Choroid plexus epithelial cell (primary cell): ENCODE data around the gene ERICH6B.

Source experiments
- DNase-seq: peaks from one replicate; pipeline ENCODE4 v3.0.0-alpha.2; 2010; ENCODE audit warnings: low read depth
- H3K4me3 ChIP-seq: 2 replicates; pipeline ENCODE4 v1.5.1; 2011; ENCODE audit warnings: low read depth, mild to moderate bottlenecking, control low read depth, low read length, moderate library complexity
- TF ChIP-seq, protein P1 (sequence below): conservative IDR thresholded peaks from 2 replicates; pipeline ENCODE4 v1.5.1; 2011; ENCODE audit warnings: low read depth, mild to moderate bottlenecking, control low read depth, inconsistent platforms, low read length, moderate library complexity

The ERICH6B gene

DNA sequence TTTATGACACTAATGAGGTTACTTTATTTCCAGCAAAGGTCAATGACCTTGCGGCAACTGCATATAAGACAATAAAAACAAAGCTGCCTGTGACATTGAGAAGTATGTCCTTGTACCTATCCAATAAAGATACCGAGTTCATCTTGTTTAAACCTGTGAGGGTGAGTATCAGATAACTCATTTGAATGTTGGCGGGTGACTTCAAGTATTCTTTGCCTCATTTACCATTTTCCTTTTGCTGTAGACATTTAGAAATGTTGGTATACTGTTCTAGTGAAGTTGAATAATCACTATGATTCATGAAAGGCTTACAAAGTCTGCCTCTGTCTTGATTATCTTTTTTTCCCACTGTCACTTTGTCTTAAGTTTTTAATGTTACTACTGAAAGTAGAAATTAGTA, 85.8 kb downstream of the ERICH6B start:
- DNase-seq: no peak
- TF ChIP-seq, protein P1, sequence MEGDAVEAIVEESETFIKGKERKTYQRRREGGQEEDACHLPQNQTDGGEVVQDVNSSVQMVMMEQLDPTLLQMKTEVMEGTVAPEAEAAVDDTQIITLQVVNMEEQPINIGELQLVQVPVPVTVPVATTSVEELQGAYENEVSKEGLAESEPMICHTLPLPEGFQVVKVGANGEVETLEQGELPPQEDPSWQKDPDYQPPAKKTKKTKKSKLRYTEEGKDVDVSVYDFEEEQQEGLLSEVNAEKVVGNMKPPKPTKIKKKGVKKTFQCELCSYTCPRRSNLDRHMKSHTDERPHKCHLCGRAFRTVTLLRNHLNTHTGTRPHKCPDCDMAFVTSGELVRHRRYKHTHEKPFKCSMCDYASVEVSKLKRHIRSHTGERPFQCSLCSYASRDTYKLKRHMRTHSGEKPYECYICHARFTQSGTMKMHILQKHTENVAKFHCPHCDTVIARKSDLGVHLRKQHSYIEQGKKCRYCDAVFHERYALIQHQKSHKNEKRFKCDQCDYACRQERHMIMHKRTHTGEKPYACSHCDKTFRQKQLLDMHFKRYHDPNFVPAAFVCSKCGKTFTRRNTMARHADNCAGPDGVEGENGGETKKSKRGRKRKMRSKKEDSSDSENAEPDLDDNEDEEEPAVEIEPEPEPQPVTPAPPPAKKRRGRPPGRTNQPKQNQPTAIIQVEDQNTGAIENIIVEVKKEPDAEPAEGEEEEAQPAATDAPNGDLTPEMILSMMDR: no peak
- no peak overlapping the region for H3K4me3 ChIP-seq

DNA sequence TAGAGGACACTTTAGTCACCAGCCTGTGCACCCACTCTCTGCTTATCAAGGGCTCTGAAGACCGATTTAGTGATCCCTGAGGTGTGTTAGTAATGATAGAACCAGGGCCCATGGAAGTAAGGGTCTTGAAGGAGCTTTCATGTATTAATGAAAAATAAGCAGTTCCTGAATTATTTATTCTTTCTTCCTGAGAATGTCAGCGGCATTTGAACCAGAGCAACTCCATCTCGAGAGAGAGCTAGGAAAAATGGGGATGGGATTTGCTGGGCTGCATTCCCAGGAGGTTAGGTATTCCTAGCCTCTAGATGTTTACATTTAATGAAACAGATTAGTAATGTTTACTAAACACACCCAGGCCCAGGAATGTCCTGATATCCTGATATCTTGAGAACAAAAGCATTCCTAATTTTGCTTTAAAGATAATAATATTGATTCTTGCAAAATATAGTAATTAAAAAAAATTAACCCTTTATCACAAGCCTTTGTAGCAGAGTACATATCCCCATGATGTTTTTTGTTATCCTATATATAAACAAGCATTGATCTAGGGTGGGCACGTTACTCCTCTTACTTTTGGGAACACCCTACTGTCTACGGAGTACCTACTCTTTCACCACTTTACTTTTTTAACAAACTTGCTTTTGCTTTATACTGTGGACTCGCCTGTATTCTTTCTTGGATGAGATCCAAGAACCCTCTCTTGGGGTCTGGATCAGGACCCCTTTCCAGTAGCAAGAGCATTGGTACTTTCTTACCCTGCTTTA, 87.7 kb downstream of the ERICH6B start:
- peak; percentile 13 for DNase-seq
- no peak overlapping the region for H3K4me3 ChIP-seq
- TF ChIP-seq, protein P1: no peak

DNA sequence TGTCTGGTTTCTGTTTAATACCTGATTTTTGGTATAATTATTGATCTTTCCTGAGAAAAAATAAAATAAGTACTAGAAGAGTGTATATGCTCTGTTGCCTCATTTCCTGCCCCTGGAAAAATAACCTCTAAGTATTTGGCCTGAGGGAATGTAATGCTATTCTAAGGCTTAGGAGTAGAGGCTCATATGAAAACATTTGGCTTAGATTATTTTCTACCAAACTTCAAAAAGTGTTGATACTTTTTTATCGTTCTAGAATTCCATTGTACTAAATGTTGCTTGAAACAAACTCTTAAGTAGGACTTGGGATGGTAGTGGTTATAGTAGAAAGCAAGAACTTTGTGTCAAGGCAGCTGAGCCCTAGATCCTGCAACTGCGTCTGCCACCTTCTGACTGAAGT, 93.0 kb downstream of the ERICH6B start:
- TF ChIP-seq, protein P1: peak; percentile 9
- H3K4me3 ChIP-seq: no peak overlapping the region
- DNase-seq: peak; percentile 28

DNA sequence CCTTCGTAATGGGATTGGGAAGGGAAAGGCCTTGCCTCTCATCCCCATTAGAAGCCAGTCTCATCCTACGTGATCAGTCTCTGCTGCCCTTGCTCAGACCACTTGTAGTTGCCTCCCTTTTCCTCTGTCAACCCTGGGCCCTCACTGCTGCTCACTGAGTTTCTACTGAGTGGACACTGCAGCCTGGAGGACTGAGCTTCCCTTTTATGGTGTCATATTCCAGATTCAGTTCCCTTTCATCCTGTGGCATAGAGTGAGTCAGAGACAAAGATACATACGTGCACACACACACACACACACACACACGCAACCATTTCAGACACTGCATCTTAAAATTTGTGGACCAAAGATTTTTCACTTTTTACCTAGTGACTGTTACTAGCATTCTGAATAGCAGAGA, 94.2 kb downstream of the ERICH6B start:
- no peak overlapping the region for H3K4me3 ChIP-seq
- TF ChIP-seq, protein P1: no peak
- DNase-seq: peak; percentile 81

DNA sequence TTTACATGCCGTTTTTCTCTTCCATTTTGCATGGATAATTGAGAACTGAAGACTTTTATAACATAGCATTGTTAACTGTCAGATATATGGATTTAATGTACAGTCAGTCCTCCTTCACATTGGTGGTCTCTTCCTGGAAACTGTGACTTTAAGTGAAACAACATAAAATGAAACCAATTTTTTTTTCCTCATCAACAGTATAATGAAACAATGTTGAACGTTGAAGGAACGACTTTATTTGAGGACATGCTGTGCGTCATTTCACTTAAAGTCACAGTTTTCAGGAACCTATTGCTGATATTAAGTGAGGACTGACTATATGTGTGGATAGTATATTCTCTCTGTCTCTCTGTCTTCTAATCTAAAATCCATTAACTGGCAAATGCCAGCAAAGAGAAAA, 96.0 kb downstream of the ERICH6B start:
- TF ChIP-seq, protein P1: no peak
- DNase-seq: no peak
- no peak overlapping the region for H3K4me3 ChIP-seq

DNA sequence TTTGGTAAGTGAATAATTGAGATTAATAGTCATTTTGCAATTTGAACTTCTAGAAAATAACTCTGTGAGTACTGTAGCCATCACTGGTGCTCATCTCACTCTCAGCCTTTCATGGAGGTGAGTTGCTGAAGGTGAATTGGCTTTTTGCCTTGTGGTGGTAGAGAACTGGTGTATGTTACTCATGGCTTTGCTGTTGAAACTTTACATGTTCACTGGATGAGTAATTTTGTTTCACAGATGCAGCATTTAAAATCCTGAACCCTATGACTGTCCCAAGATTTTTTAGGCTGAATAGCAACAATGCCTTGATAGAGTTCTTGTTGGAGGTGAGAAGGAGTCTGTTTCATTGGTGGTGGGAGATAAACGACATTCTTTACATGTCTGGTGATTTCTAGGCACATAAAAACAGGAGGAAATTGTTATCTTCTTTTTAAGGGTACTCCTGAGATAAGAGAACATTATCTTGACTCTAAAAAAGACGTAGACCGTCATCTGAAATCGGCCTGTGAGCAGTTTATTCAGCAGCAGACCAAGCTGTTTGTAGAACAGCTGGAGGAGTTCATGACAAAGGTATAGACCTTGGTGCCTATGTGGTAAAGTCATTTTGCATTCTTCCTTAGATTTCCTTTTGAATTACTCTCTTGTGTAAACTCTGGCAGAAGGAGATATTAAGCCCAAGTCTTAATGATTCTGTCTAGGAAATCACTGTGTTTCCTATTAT, 96.9 kb downstream of the ERICH6B start:
- H3K4me3 ChIP-seq: no peak overlapping the region
- peak; percentile 61 for DNase-seq
- TF ChIP-seq, protein P1: no peak
